ENCODE results near the gene GSG1L.

The GSG1L gene

DNA sequence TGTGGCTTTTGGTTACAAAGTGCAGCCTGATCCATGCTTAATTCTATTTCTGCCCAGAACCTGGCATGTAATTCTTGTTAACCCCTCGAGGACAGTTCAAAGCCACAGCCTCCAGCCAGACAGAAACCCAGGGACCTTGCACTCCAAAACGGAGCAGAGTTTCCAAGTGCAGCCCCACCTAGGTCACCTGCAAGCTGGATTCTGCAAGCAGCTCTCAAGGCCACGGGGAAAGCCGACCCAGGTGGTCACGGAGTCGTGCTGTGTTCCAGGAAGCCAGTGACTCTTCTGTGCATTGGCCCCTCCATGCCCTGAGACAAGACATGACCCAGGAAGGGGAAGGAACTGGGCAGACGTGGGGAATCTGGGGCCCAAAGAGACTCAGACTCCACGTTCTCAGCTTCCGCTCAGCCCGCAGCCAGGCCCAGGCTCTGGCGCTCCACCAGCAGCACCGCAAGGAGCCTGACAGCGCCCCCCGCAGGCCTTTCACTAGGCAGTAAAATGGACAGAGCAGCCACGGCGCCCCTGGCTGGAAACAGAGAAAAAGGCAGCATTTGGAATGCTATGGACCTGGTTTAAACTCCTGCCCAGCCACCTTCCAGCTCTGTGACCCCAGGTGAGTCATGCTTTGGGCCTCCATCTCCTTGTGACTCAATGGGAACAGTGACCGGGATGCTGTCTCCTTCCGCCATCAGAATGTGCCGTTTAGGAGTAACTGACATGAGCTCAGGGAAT is 27.3 kb upstream of the GSG1L start:
- peak in 1 of 2 experiments; percentile 14 for DNase-seq

DNA sequence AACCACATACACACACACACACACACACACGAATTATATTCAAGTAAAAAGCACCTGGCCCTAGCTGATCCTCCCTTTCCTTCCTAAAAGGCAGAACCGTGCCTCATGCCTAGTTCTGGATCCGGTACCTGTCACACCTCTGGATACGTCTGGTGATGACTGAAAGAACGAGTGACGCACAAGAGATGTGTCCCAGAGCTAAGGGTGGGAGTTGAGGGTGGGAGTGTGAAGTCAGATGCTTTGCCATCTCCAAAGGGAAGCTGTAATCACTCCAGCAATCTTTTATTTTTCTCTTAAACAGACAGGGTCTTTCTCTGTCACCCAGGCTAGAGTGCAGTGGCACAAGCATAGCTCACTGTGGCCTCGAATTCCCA is 26.5 kb upstream of the GSG1L start:
- no peak for DNase-seq

DNA sequence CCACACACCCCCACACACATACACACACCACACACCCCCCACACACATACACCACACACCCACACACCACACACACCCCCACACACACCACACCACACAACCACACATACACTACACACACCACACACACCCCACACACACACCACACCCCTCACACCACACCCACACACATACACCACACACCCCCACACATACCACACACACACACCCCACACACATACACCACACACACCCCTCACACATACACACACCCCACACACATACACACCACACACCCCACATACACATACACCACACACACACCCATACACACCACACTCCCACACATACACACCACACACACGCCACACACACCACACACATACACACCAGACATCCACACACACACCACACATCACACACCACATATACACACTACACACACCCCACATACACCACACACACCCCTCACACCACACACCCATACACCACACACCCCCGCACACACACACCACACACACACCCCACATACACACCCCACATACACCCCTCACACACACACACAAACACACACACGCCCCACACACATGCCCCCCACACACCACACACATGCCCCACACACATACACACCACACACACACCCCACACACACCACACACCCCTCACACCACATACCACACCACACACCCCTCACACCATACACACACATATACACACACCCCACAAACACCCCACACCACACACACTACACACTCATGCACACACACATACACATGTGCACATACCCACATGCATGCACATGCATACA is 25.9 kb upstream of the GSG1L start:
- DNase-seq = no peak

- no peak for DNase-seq
These were observed 24.3 kb upstream of the GSG1L start for GRCh38 chr16:28087675-28088300.

- no peak for DNase-seq
These were observed 23.7 kb upstream of the GSG1L start for GRCh38 chr16:28087140-28087660.

DNA sequence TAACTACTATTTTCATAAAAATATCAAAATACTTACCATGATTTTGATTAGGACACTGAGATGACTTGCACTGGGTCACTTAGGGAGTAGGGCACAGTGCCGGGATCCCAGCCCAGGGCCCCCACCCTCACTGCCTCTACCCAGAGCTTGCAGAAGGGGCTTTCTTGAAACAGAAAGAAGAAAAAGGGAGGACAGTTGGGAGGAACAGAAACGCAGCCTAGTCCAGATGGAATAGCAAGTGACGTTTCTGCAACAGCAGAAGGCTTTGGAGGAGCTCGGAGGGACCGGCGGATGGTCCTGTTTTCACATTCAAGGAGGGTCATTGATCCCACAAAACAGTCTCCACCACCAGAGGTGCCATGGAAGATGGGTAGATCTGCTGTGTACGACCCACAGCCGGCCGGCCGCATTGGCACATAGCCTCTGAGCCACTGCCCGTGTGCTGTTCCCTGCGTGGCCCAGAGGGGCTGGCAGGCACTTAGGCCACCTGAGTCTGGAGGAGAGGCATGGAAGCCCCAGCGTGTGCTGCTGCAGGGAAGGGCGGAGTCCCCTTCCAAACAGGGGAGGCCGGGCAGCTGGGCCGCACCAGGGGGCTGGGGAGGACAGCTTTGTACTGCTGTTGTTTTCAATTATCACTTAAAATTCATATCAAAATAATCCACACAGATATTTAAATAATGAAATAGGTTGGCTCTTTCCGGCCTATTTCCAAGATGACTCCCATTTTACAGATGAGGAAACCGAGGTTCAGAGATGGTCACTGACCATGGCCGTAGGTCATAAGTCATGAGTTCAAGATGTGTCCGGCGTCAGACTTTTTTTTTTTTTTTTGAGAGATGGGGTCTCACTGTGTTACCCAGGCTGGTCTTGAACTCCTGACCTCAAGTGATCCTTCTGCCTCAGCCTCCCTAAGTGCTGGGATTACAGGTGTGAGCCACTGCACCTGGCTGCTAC is 22.9 kb upstream of the GSG1L start:
- DNase-seq = no peak

GRCh38 chr16:28085389-28086171 is 22.1 kb upstream of the GSG1L start:
- DNase-seq = no peak

GRCh38 chr16:28084209-28084608 is 20.7 kb upstream of the GSG1L start:
- no peak for DNase-seq

DNA sequence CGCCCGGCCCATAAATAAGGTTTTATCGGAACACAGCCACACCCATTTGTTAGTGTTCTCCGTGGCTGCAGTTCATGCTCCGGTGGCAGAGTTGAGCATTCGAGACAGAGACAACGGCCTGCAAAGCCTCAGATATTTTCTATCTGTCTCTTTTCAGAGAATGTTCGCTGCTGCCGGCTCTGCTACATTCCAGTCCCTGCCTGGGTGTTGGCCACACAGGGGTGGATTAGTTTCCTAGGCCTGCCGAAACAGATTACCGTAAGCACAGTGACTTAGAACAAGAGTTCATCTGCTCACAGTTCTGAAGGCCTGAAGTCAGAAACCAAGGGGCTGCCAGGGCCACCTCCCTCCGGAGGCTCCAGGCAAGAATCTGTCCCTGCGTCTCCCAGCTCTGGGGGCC is 19.1 kb upstream of the GSG1L start:
- DNase-seq = no peak

- no peak for DNase-seq
These were observed 18.0 kb upstream of the GSG1L start for GRCh38 chr16:28081391-28081968.

GRCh38 chr16:28078261-28078660 is 14.7 kb upstream of the GSG1L start:
- DNase-seq = no peak

GRCh38 chr16:28073836-28074235 is 10.3 kb upstream of the GSG1L start:
- DNase-seq = no peak

DNA sequence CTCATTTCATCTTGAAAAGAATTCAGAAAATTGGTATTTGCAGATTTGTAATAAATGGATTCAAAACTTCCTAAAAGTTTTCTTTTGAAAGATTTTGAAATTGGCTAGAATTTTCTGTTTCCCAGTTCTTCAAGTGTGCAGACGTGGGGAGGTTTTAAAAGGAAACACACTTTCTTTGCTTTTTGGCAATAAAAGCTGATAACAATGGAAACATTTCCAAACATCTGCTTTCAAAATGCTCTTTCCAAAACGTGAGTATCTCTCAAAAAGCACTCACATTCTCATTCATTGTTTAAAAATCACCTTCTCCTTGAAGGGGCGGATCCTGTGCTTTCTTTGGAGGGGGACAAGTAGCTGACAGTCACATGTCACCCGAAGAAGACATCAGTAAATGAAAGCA is 8.6 kb upstream of the GSG1L start:
- no peak for DNase-seq

DNA sequence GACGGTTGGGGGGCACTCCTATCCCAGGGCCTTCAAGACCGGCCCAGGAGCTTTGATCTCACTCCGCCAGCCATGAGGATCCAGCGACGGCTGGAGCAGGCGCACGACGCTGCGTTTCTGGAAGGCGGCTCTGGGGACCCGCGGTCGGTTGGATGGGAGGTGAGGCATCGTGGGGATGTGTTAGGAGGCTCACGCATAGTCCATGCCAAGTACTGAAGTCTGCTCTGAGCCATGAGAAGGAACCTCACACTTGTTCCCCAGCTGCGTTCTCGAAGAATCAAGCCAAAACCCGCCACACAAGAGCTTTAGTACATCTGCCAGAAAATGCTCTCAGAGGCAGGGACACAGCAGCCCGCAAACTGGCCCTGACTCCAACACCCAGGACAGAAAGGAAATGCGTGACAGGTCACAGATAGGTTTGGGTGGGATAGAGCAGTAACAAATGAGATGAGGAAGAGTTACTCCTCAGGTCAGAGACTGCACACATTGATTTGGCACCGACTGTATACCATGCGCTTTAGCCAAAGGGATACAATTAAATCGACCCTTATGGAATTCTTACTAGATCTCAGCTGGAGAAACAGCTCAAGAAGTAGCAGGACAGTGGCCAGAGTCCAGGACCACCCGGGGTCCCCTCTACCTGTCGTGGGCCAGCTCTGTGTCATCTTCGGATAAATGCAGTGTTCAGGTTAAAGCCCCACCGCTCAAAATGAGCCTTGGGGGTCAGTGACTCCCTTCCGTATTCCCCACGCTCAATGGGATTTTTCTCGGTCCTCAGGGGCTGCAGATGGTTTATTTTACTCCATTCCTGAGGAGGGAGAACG is 6.7 kb upstream of the GSG1L start:
- DNase-seq = no peak

GRCh38 chr16:28068976-28069375 is 5.5 kb upstream of the GSG1L start:
- no peak for DNase-seq

GRCh38 chr16:28067604-28068379 is 4.3 kb upstream of the GSG1L start:
- no peak for DNase-seq

DNA sequence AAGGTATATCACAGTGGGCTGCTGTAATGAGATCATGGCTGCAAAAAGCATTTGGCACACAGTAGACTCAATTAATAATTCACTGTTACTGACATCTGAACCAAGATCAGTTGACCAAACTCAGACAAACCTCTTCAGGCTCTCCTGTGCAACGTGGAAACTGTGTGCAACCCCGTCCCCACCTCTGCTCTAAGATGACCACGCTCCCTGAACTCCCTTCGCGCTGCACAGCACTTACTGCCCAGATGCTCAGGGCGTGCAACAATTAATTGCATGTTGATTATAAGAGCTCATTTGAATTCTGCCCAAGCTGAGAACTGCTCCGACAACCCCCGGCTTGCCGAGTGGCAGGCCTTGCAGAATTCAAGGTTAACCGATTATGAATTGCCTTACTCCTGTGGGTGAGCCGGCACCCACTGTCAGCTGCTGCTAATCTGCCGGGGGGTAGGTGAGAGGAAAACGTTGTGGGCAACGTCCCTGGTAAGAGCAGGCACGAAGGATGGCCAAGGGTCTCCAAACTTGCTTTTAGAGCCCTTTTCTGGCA is 1.3 kb upstream of the GSG1L start:
- no peak for DNase-seq

GRCh38 chr16:28064150-28064549 is 636 bp upstream of the GSG1L start:
- DNase-seq = no peak

DNA sequence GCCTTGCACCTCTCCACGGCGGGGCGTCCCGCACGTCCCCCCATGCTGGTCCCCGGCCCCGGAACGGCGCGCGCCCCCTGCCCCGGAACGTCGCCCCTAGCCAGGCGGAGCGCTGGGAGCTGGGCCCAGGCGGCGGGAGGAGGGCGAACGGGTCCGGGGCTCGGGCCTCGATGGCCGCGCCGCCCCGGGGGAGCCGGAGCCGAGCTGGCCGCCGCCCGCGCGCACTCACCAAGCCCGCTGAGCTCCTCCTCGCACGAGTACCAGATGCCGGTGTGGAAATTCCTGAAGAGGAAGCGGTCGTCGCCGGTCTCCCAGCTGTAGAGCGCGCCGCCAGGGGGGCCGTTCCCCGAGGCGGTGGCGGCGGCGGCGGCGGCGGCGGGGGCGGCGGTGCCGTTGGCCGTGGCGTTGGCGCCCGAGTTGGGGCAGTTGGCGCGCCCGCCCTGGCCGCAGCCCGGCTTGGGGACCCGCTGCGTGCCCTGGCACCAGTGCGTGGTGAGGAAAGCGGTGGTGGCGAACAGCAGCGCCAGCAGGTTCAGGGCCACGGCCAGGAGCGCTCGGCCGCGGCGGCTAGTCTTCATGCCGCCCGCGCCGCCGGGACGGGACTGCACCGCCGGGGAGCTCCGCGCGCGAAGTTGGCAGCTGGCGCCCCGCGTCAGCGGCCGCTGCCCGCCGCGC is 530 bp downstream of the GSG1L start:
- DNase-seq = no peak
